Neuronal stem cell (in vitro differentiated cells): ENCODE results near the gene PLD1.
"Not testable (repeated sequence)": the region's sequence is repeated elsewhere in the genome, so short reads cannot be mapped to it uniquely, and the experiment has no call there.

ENCODE experiments used
- DNase-seq: peaks from one replicate; pipeline ENCODE4 v3.0.0-alpha.2; 2013; ENCODE audit warnings: low spot score
- H2AFZ ChIP-seq: one replicate; pipeline ENCODE4 v1.6.1; 2013; ENCODE audit warnings: mild to moderate bottlenecking, low read length, inconsistent platforms
- H2AK5ac ChIP-seq: 2 replicates; pipeline ENCODE4 v1.6.1; 2013; ENCODE audit warnings: low read depth, mild to moderate bottlenecking, inconsistent platforms, low read length, moderate library complexity, mixed read lengths
- H2BK120ac ChIP-seq: 2 replicates; pipeline ENCODE4 v1.6.1; 2013; ENCODE audit warnings: low read depth, mild to moderate bottlenecking, inconsistent platforms, low read length, moderate library complexity, mixed read lengths
- H2BK12ac ChIP-seq: one replicate; pipeline ENCODE4 v1.6.1; 2013; ENCODE audit warnings: low read length, inconsistent platforms
- H2BK15ac ChIP-seq: 2 replicates; pipeline ENCODE4 v1.6.1; 2013; ENCODE audit warnings: mild to moderate bottlenecking, low read length, inconsistent platforms, mixed read lengths
- H2BK5ac ChIP-seq: one replicate; pipeline ENCODE4 v1.6.1; 2013; ENCODE audit warnings: inconsistent platforms, mild to moderate bottlenecking, low read length, moderate library complexity
- H3K14ac ChIP-seq: one replicate; pipeline ENCODE4 v1.6.1; 2013; ENCODE audit warnings: low read length, inconsistent platforms
- H3K18ac ChIP-seq: 2 replicates; pipeline ENCODE4 v1.6.1; 2013; ENCODE audit warnings: low read length, inconsistent platforms
- H3K23ac ChIP-seq: 2 replicates; pipeline ENCODE4 v1.6.1; 2013; ENCODE audit warnings: low read depth, mild to moderate bottlenecking, mixed read lengths, low read length, inconsistent platforms; ENCODE audit not compliant: poor library complexity
- H3K27ac ChIP-seq: replicated peaks from 3 replicates; pipeline ENCODE4 v1.5.1; 2013; ENCODE audit warnings: low read length, inconsistent platforms
- H3K27me3 ChIP-seq, 3 experiments: 2 replicates each; pipeline ENCODE4 v1.6.1; 2013; ENCODE audit warnings: low read length in 3 of 3, mild to moderate bottlenecking in 2 of 3, inconsistent platforms in 1 of 3, low read depth in 1 of 3, mixed read lengths in 1 of 3, moderate library complexity in 1 of 3; ENCODE audit not compliant: control insufficient read depth in 3 of 3, insufficient read depth in 3 of 3
- H3K36me3 ChIP-seq, 2 donors: replicated peaks in 1 of 2; 2 replicates each; pipeline ENCODE4 v1.6.1; 2013; ENCODE audit warnings: low read length in 2 of 2; ENCODE audit not compliant: control insufficient read depth in 2 of 2, insufficient read depth in 2 of 2
- H3K4ac ChIP-seq: 2 replicates; pipeline ENCODE4 v1.6.1; 2013; ENCODE audit warnings: inconsistent platforms, mild to moderate bottlenecking, low read length, moderate library complexity
- H3K4me1 ChIP-seq, 2 donors: 1 replicate in 1 of 2; 2 replicates in 1 of 2; pipeline ENCODE4 v1.6.1; 2013; ENCODE audit warnings: low read length in 2 of 2, low read depth in 1 of 2; ENCODE audit not compliant: control insufficient read depth in 2 of 2, insufficient read depth in 1 of 2
- H3K4me2 ChIP-seq: one replicate; pipeline ENCODE4 v1.6.1; 2013; ENCODE audit warnings: mild to moderate bottlenecking, low read length, inconsistent platforms; ENCODE audit not compliant: insufficient read depth, poor library complexity, severe bottlenecking
- H3K4me3 ChIP-seq, 2 donors: 2 replicates each; pipeline ENCODE4 v1.5.1; 2013; ENCODE audit warnings: low read length in 2 of 2, mild to moderate bottlenecking in 2 of 2, inconsistent platforms in 1 of 2, moderate library complexity in 1 of 2
- H3K79me1 ChIP-seq: one replicate; pipeline ENCODE4 v1.6.1; 2013; ENCODE audit warnings: low read depth, mild to moderate bottlenecking, inconsistent platforms, low read length, moderate library complexity
- H3K9ac ChIP-seq: one replicate; pipeline ENCODE4 v1.6.1; 2013; ENCODE audit warnings: mild to moderate bottlenecking, low read depth, low read length, inconsistent platforms; ENCODE audit not compliant: poor library complexity
- H3K9me3 ChIP-seq, 2 donors: replicated peaks in 1 of 2; 2 replicates each; pipeline versions ENCODE3 to v1.6.1; 2013; ENCODE audit warnings: low read length in 2 of 2, mild to moderate bottlenecking in 2 of 2, inconsistent platforms in 1 of 2, low read depth in 1 of 2, mixed read lengths in 1 of 2, moderate library complexity in 1 of 2; ENCODE audit not compliant: control insufficient read depth in 2 of 2, insufficient read depth in 1 of 2
- H4K8ac ChIP-seq: one replicate; pipeline ENCODE4 v1.6.1; 2013; ENCODE audit warnings: low read depth, mild to moderate bottlenecking, inconsistent platforms, low read length, moderate library complexity
- H4K91ac ChIP-seq: one replicate; pipeline ENCODE4 v1.6.1; 2013; ENCODE audit warnings: low read length, low read depth, mild to moderate bottlenecking, inconsistent platforms; ENCODE audit not compliant: poor library complexity
- WGBS, 2 donors: extraction: QIAGEN DNeasy Blood & Tissue Kit; methylation state at CpG; one replicate each; pipeline ENCODE4 v1.1.7; 2013; ENCODE audit warnings: missing lambda C conversion rate in 2 of 2, mixed read lengths in 1 of 2; ENCODE audit not compliant: insufficient read length in 2 of 2, insufficient replicate concordance in 1 of 2; ENCODE audit errors: extremely low coverage in 2 of 2; 5-methylcytosine and 5-hydroxymethylcytosine counted together

PLD1 gene

DNA sequence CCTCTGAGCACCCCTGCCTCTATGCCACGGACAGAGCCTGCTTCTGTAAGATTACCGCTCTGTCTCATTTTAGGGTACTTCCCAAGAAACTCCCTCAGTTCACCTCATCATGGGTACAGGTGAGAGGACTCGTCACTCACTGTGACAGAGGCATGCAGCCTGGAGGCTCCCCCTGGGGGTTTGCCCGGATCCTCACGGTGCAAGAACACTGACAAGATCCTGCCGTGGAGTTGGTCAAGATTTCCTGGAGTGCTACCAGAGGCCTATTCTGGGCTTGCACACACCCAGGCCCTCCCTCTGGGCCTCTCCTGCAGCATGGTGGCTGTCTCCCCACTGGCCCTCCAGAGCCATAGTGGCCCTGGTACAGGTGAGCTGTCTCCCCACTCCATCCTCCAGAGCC is 247.0 kb downstream of the PLD1 start:
- no peak overlapping the region for H2BK5ac ChIP-seq
- no peak overlapping the region for H2AK5ac ChIP-seq
- H4K91ac ChIP-seq, result no peak overlapping the region
- H3K4ac ChIP-seq, result no peak overlapping the region
- no peaks in the 10 kb centered on the region for H3K36me3 ChIP-seq
- no peak overlapping the region for H3K4me3 ChIP-seq
- H4K8ac ChIP-seq, result no peak overlapping the region
- no peak overlapping the region for H2BK120ac ChIP-seq
- no peak overlapping the region for H2BK12ac ChIP-seq
- H3K23ac ChIP-seq, result no peak overlapping the region
- H3K4me1 ChIP-seq, result peaks cover 1 to 7% of the 10 kb centered on the region in 2 donors
- no peak overlapping the region for H2AFZ ChIP-seq
- H3K4me2 ChIP-seq, result no peak overlapping the region
- H3K27me3 ChIP-seq, result no peaks in the 10 kb centered on the region
- WGBS, 2 donors, result no CpG with 5 or more reads among the region's 6 CpGs
- H3K79me1 ChIP-seq, result no peaks in the 10 kb centered on the region
- H3K9ac ChIP-seq, result no peak overlapping the region
- peaks cover 0 to 4% of the 10 kb centered on the region in 2 donors for H3K9me3 ChIP-seq
- no peak overlapping the region for H3K14ac ChIP-seq
- DNase-seq, result no peak
- no peak overlapping the region for H2BK15ac ChIP-seq
- no peak overlapping the region for H3K18ac ChIP-seq
- no peak overlapping the region for H3K27ac ChIP-seq

DNA sequence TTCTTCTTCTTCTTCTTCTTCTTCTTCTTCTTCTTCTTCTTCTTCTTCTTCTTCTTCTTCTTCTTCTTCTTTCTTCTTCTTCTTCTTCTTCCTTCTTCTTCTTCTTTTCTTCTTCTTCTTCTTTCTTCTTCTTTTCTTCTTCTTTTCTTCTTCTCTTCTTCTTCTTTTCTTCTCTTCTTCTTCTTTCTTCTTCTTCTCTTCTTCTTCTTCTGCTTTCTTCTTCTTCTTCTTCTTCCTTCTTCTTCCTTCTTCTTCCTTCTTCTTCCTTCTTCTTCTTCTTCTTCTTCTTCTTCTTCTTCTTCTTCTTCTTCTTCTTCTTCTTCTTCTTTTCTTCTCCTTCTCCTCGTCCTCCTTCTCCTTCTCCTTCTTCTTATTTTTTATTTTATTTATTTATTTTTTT is 247.8 kb downstream of the PLD1 start:
- H3K18ac ChIP-seq, H3K23ac ChIP-seq, H2AFZ ChIP-seq, H2BK5ac ChIP-seq, H3K27me3 ChIP-seq, H3K14ac ChIP-seq, H3K36me3 ChIP-seq, H3K9ac ChIP-seq, H2BK12ac ChIP-seq, H3K79me1 ChIP-seq, H2BK120ac ChIP-seq, H3K4me3 ChIP-seq, H3K9me3 ChIP-seq, H3K4ac ChIP-seq, DNase-seq, H3K27ac ChIP-seq, H4K8ac ChIP-seq, H2AK5ac ChIP-seq, H4K91ac ChIP-seq, H2BK15ac ChIP-seq, H3K4me2 ChIP-seq: not testable (repeated sequence)
- no CpG with 5 or more reads among the region's 1 CpG for WGBS, 2 donors
- peaks cover 4 to 11% of the 10 kb centered on the region in 2 donors for H3K4me1 ChIP-seq

DNA sequence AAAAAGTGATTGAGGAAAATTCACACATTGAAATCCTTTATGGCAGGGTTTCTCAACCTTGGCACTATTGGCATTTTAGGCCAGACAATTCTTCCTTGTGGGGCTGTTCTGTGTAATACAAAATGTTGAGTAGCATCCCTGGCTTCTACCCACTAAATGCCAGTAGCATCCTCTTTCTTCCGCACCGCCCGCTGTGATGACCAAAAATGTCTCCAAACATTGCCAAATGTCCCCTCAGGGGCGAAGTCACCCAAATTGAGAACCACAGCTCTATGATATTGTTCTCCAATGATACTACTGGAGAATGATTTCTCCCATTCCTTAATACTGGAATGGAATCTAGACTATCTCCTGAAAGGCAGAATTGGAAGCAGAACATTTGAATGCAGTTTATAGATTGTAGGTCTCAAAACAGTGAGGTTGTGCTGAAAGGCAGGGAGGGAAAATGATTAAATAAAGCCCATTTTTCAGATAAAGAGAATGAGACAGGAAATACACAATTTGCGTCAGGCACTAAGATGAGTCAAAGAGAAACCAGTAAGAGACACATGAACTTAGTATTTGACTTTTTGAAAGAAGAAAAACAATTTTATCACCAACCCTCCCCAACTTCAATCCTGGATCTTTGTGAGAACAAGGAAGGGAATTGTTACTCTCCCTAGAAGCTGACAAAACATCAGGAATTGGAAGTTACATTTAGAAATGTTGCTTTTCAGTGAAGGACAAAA is 248.5 kb downstream of the PLD1 start:
- no peaks in the 10 kb centered on the region for H3K79me1 ChIP-seq
- no peak overlapping the region for H3K4ac ChIP-seq
- no peak overlapping the region for H3K27ac ChIP-seq
- no CpG with 5 or more reads among the region's 5 CpGs for WGBS, 2 donors
- H4K8ac ChIP-seq, result no peak overlapping the region
- no peak overlapping the region for H3K14ac ChIP-seq
- DNase-seq, result no peak
- no peak overlapping the region for H3K4me3 ChIP-seq
- H2BK120ac ChIP-seq, result no peak overlapping the region
- H2BK12ac ChIP-seq, result no peak overlapping the region
- no peak overlapping the region for H3K9ac ChIP-seq
- no peak overlapping the region for H2AK5ac ChIP-seq
- H4K91ac ChIP-seq, result no peak overlapping the region
- no peak overlapping the region for H2AFZ ChIP-seq
- H3K4me2 ChIP-seq, result no peak overlapping the region
- H3K18ac ChIP-seq, result no peak overlapping the region
- peaks cover 4 to 13% of the 10 kb centered on the region in 2 donors for H3K4me1 ChIP-seq
- H3K36me3 ChIP-seq, result no peaks in the 10 kb centered on the region
- H2BK5ac ChIP-seq, result no peak overlapping the region
- H3K23ac ChIP-seq, result no peak overlapping the region
- H3K9me3 ChIP-seq, result peaks cover 0 to 4% of the 10 kb centered on the region in 2 donors
- H3K27me3 ChIP-seq, result no peaks in the 10 kb centered on the region
- H2BK15ac ChIP-seq, result no peak overlapping the region

DNA sequence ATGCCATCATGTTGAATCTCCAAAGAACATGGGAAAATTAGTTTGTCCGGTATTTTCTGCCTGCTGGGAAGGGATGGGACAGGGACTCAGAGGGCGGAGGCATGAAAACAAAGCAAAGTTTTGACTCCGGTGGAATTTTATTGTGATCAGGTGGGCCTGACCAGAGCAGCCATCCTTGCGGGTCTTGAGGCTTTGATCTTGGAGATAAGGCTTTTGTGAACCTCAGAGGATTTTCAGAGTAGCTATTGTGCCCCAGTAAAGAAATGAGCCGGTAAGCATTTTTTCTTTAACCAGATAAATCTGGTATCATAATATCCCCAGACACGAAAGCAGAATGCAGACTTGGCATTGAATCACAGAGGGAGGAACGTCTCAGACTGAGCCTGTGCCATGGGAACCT is 250.7 kb downstream of the PLD1 start:
- H4K91ac ChIP-seq, result no peak overlapping the region
- H3K14ac ChIP-seq, result no peak overlapping the region
- peaks cover 4 to 15% of the 10 kb centered on the region in 2 donors for H3K4me1 ChIP-seq
- no peak for DNase-seq
- no peak overlapping the region for H2BK120ac ChIP-seq
- H4K8ac ChIP-seq, result no peak overlapping the region
- H3K9me3 ChIP-seq, result peaks cover 0 to 4% of the 10 kb centered on the region in 2 donors
- no peaks in the 10 kb centered on the region for H3K36me3 ChIP-seq
- WGBS, 2 donors, result no CpG with 5 or more reads among the region's 7 CpGs
- H3K23ac ChIP-seq, result no peak overlapping the region
- no peak overlapping the region for H2BK15ac ChIP-seq
- no peak overlapping the region for H3K4ac ChIP-seq
- H3K4me3 ChIP-seq, result no peak overlapping the region
- no peak overlapping the region for H2AFZ ChIP-seq
- no peak overlapping the region for H3K9ac ChIP-seq
- H3K27ac ChIP-seq, result no peak overlapping the region
- H3K79me1 ChIP-seq, result no peaks in the 10 kb centered on the region
- no peak overlapping the region for H2BK5ac ChIP-seq
- H3K18ac ChIP-seq, result no peak overlapping the region
- H3K27me3 ChIP-seq, result no peaks in the 10 kb centered on the region
- H2BK12ac ChIP-seq, result no peak overlapping the region
- H2AK5ac ChIP-seq, result no peak overlapping the region
- H3K4me2 ChIP-seq, result no peak overlapping the region
